Activated T-cell treated with anti-CD3 and anti-CD28 coated beads, Interleukin-2, amount 50 U/mL, for 4 hours (primary cell): ENCODE measurements around the gene CAPZA1. TPM values are rescaled to one million over a fixed set of nuclear protein-coding genes. Genes with fewer than 3 reads are reported as not detected.

Source experiments
- ATAC-seq, 2 donors: fragments of 200-7000 bp; cut with Tn5 transposase; one replicate each; pipeline ENCODE4 v1.10.0; 2021
- DNase-seq: peaks from one replicate; pipeline ENCODE4 v3.0.0-alpha.2; 2020
- H3K27me3 Mint-ChIP-seq: one replicate; pipeline ENCODE4 v1.8.0; 2021; ENCODE audit warnings: low read depth, mixed read lengths
- H3K36me3 Mint-ChIP-seq: one replicate; pipeline ENCODE4 v1.8.0; 2022; ENCODE audit warnings: mixed read lengths; ENCODE audit not compliant: insufficient read depth
- H3K4me1 Mint-ChIP-seq: one replicate; pipeline ENCODE4 v1.8.0; 2021; ENCODE audit warnings: low read depth, mixed read lengths
- H3K4me3 Mint-ChIP-seq: one replicate; pipeline ENCODE4 v1.8.0; 2021; ENCODE audit warnings: mild to moderate bottlenecking, moderate library complexity, mixed read lengths
- H3K9me3 Mint-ChIP-seq: one replicate; pipeline ENCODE4 v1.8.0; 2021; ENCODE audit warnings: mixed read lengths
- total RNA-seq, 3 donors: library from RNA; stranded (reverse); gene quantifications; one replicate each; pipeline ENCODE4 v1.2.1, GENCODE V29; 2021

CAPZA1 gene
- total RNA-seq, 3 donors from 2014 or later: 247 to 263 (median 259) TPM

DNA sequence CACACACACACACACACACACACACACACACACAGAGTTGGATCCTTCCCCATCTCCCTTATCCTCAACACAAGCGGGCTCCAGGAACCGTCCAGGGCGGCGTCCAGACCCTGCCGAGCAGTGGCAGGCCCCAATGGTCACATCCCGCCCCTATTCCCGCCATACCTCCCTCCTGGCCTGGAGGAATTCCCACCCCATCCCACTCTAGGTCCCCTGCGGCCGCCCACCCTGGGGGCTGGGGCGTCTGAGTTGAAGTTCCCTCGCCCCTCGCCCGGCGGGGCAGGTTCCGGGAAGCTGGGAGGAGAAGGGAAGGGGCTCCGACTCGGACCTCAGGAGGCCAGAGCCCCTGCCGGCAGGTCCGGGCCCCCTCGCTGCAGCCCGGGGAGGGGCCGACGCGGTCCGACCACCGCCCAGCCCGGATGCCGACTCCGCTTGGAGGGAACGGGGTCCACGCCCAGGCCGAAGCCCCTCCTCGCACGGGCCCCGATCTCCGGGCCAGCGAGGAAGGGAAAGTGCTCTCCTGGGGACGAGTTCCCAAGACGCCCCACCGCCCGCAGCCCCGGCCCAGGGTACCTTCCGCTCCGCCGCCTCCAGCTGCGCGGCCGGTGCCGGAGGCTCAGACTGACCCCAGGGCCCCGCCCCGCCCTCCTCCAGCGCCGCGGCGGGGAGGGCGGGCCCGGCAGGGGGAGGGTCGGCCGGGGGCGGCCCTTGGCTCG lies 87.0 kb downstream of the CAPZA1 start, which contains the start of gene RHOC:
Gene RHOC, minus strand, starts transcription at position 623 of the 716 bp plus-strand sequence. CDS start 3,328 bp downstream, outside the sequence.
- H3K27me3 Mint-ChIP-seq: peaks cover 2% of the 10 kb centered on the region
- H3K36me3 Mint-ChIP-seq: peaks cover 5% of the 10 kb centered on the region
- H3K9me3 Mint-ChIP-seq: no peaks in the 10 kb centered on the region
- ATAC-seq: peak; percentile 68
- H3K4me3 Mint-ChIP-seq: peak within 1 kb of the TSS; percentile 81
- peaks cover 51% of the 10 kb centered on the region for H3K4me1 Mint-ChIP-seq
- DNase-seq: no peak

DNA sequence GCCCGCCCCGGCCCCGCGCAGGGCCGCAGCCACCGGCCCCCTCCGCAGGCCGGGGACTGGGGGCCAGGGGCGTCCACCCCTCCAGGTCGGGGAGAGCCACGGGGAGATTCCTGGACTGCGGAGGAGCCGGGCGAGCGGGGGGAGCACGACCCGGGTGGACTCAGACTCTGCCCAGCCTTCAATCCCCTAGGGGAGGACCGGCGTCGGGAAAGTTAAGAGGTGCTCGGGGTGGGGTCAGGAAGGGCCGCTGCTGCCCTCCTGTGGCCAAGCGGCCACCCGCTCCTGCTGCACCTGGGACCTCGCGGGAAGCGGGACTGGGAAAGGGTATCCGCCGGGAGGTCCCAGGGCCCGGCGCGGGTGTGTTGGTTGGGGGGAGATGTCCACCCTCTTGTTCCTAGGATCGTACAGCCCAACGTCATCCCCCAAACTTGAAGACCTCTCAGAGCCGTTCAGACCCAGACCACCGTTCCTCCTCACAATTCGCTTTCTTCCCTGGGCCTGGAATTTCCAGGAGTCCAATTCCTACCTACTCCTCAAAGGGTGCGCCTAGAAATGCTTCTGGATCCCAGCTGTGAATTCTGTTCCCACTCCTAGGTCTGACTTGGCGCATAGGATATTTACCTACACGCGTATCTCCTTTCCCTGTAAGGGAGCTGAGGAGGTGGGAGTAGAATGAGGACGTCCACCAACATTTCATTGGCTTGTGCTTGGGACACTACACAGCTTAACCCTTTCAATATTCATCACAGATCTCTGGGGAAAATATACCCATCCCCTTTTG lies 87.8 kb downstream of the CAPZA1 start:
- Mint-ChIP-seq H3K27me3 (peaks cover 2% of the 10 kb centered on the region), H3K9me3 (no peaks in the 10 kb centered on the region), H3K4me1 (peaks cover 44% of the 10 kb centered on the region), H3K36me3 (no peaks in the 10 kb centered on the region), H3K4me3 (peak overlapping the region; percentile 81)
- DNase-seq: peak; percentile 58
- ATAC-seq: peak; percentile 70 to 71

GRCh38 chr1:112708002-112708448 lies 88.4 kb downstream of the CAPZA1 start:
- DNase-seq: no peak
- Mint-ChIP-seq H3K36me3 (no peaks in the 10 kb centered on the region), H3K27me3 (peaks cover 2% of the 10 kb centered on the region), H3K4me1 (peaks cover 38% of the 10 kb centered on the region), H3K9me3 (no peaks in the 10 kb centered on the region), H3K4me3 (peak overlapping the region; percentile 81)
- ATAC-seq: no peak

- ATAC-seq (no peak), DNase-seq (no peak)
- no peaks in the 10 kb centered on the region for H3K9me3 Mint-ChIP-seq
- no peaks in the 10 kb centered on the region for H3K36me3 Mint-ChIP-seq
- H3K27me3 Mint-ChIP-seq: peaks cover 3% of the 10 kb centered on the region
- peak overlapping the region; percentile 81 for H3K4me3 Mint-ChIP-seq
- H3K4me1 Mint-ChIP-seq: peaks cover 35% of the 10 kb centered on the region
These were observed 88.9 kb downstream of the CAPZA1 start for GRCh38 chr1:112708489-112708888.

GRCh38 chr1:112710159-112710558 lies 90.5 kb downstream of the CAPZA1 start:
- DNase-seq: no peak
- Mint-ChIP-seq H3K36me3 (no peaks in the 10 kb centered on the region), H3K27me3 (peaks cover 13% of the 10 kb centered on the region), H3K4me3 (no peak overlapping the region), H3K4me1 (peaks cover 29% of the 10 kb centered on the region), H3K9me3 (no peaks in the 10 kb centered on the region)
- no peak for ATAC-seq

DNA sequence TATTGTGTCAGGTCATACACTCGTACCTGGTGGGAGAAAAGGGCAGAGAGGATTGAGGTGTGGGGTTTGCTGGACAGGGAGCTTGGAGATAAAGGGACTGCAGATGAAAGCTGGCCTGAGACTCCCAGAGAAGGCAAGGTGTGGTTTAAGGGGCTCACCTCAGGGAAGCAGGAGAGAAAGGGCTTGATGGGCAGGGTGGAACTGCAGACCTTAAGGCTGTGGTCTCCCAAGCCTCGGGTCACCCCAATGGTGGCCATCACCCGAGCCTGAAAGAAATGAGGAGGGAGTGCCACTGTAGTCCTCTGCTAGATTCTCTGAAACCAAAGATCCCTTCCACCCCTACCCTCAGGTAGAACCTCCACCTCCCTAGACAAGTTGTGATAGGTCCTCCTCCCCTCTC lies 91.0 kb downstream of the CAPZA1 start:
- Mint-ChIP-seq H3K4me3 (no peak overlapping the region), H3K36me3 (no peaks in the 10 kb centered on the region), H3K9me3 (no peaks in the 10 kb centered on the region), H3K27me3 (peaks cover 13% of the 10 kb centered on the region), H3K4me1 (peaks cover 25% of the 10 kb centered on the region)
- no peak for DNase-seq
- ATAC-seq: no peak

GRCh38 chr1:112711041-112711440 lies 91.4 kb downstream of the CAPZA1 start:
- Mint-ChIP-seq H3K9me3 (no peaks in the 10 kb centered on the region), H3K4me1 (peaks cover 23% of the 10 kb centered on the region), H3K4me3 (no peak overlapping the region), H3K36me3 (no peaks in the 10 kb centered on the region), H3K27me3 (peaks cover 13% of the 10 kb centered on the region)
- no peak for DNase-seq
- ATAC-seq: no peak

DNA sequence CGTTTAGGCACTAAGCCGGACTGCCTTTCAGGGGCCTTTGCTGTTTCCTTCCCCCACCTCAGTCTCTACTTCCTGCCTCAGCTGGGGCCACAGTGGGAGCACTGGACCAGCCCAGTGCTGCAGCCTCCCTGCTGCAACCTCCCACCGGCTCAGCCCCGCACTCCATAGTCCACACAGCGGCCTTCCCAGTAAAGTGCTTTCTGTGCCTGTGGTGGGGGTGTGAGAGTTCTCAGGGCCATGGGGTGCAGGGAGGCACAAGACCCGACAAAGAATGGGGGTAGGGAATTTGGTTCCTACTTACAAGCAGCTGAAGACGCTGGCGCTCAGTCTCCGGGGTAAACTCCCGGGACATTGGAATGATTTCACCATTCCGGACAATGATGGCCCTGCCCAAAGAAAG lies 92.0 kb downstream of the CAPZA1 start:
- H3K9me3 Mint-ChIP-seq: no peaks in the 10 kb centered on the region
- H3K27me3 Mint-ChIP-seq: peaks cover 13% of the 10 kb centered on the region
- DNase-seq (no peak), ATAC-seq (no peak)
- H3K4me1 Mint-ChIP-seq: peaks cover 24% of the 10 kb centered on the region
- no peaks in the 10 kb centered on the region for H3K36me3 Mint-ChIP-seq
- no peak overlapping the region for H3K4me3 Mint-ChIP-seq

GRCh38 chr1:112712191-112712590 lies 92.6 kb downstream of the CAPZA1 start:
- Mint-ChIP-seq H3K27me3 (peaks cover 13% of the 10 kb centered on the region), H3K9me3 (no peaks in the 10 kb centered on the region), H3K36me3 (no peaks in the 10 kb centered on the region), H3K4me1 (peaks cover 24% of the 10 kb centered on the region), H3K4me3 (no peak overlapping the region)
- DNase-seq (no peak), ATAC-seq (no peak)

- Mint-ChIP-seq H3K4me3 (no peak overlapping the region), H3K9me3 (no peaks in the 10 kb centered on the region), H3K27me3 (peaks cover 11% of the 10 kb centered on the region), H3K36me3 (no peaks in the 10 kb centered on the region), H3K4me1 (peaks cover 22% of the 10 kb centered on the region)
- DNase-seq (no peak), ATAC-seq (no peak)
These were observed 93.1 kb downstream of the CAPZA1 start for GRCh38 chr1:112712701-112713128.

DNA sequence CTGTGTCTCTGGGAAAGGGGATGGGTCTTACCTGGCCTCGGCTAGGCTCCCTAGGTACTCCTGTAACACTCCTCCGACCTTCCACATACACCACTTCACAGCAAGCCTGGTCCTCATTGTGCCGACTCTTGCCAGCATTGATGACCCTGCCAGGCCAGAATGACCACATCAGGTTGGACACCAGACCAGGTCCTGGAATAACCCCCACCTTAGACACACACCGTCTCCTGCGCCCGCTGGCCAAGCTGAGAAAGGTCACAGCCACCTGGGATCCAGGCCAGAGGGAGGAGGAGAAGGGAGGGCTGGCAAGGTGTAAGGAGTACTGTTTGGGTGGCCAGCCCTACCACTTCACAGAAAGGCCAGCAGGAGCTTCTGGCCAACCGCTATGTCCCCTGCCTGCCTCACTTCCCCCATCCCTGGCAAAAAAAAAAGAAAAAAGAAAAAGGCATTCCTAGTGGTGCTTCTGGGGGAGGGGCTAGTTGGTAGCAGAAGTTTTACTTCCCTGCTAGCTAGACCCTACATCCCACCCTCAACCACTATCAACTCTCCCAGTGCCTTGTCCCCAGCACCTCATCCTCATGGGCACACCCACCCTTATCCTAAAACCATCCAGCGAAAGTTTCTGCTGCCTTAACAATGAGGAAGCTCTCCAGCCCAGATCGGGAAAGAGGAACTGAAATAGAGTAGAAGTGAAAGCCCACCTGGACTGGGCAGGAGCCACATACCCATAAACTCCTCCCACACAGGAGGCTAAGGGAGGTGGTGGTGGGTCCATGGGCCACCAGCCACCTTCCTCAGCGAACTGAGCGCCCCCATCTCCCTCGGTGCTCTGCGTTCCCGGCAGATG lies 94.1 kb downstream of the CAPZA1 start:
- DNase-seq (no peak), ATAC-seq (no peak)
- H3K27me3 Mint-ChIP-seq: peaks cover 13% of the 10 kb centered on the region
- no peaks in the 10 kb centered on the region for H3K9me3 Mint-ChIP-seq
- no peaks in the 10 kb centered on the region for H3K36me3 Mint-ChIP-seq
- H3K4me3 Mint-ChIP-seq: peak overlapping the region; percentile 81
- peaks cover 23% of the 10 kb centered on the region for H3K4me1 Mint-ChIP-seq

GRCh38 chr1:112714313-112715263 lies 95.0 kb downstream of the CAPZA1 start:
- DNase-seq (no peak), ATAC-seq (no peak)
- Mint-ChIP-seq H3K4me1 (peaks cover 21% of the 10 kb centered on the region), H3K27me3 (peaks cover 18% of the 10 kb centered on the region), H3K36me3 (no peaks in the 10 kb centered on the region), H3K9me3 (no peaks in the 10 kb centered on the region), H3K4me3 (peak overlapping the region; percentile 81)
